Subcutaneous adipose tissue (tissue), 4 donors: Measurements from ENCODE around the gene GRK7. TPM values are rescaled to one million over a fixed set of nuclear protein-coding genes. Genes with fewer than 3 reads are reported as not detected.

Source experiments
- total RNA-seq, 4 donors: library from RNA; depleted of rRNA; stranded (reverse); fragments of >200 nt; gene quantifications; one replicate each; pipeline ENCODE4 v1.1.0, GENCODE V29; 2016
- TF ChIP-seq, protein P1 (sequence below): fragments of 450-650 bp; IDR thresholded peaks from one replicate; pipeline ENCODE4 v1.5.1; 2016; ENCODE audit warnings: low read depth, mild to moderate bottlenecking, control low read depth, antibody characterized with exemption, moderate library complexity

Gene GRK7
- total RNA-seq, 4 donors from 2014 or later, result 0.16 TPM; not detected in 3

DNA sequence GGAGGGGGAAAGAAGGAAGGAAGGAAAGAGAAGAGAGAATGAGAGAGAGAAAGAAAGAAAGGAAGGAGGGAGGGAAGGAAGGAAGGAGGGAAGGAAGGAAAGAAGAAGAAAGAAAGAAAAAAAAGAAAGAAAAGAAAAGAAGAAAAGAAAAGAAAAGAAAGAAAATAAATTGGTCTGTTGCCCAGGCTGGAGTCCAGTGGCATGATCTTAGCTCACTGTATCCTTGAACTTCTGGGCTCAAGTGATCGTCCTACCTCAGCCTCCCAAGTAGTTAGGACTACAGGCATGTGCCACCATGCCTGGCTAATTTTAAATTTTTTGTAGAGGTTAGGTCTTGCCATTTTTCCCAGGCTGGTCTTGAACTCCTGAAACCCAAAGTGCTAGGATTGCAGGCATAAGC is 36.7 kb upstream of the GRK7 start:
- TF ChIP-seq, protein P1, sequence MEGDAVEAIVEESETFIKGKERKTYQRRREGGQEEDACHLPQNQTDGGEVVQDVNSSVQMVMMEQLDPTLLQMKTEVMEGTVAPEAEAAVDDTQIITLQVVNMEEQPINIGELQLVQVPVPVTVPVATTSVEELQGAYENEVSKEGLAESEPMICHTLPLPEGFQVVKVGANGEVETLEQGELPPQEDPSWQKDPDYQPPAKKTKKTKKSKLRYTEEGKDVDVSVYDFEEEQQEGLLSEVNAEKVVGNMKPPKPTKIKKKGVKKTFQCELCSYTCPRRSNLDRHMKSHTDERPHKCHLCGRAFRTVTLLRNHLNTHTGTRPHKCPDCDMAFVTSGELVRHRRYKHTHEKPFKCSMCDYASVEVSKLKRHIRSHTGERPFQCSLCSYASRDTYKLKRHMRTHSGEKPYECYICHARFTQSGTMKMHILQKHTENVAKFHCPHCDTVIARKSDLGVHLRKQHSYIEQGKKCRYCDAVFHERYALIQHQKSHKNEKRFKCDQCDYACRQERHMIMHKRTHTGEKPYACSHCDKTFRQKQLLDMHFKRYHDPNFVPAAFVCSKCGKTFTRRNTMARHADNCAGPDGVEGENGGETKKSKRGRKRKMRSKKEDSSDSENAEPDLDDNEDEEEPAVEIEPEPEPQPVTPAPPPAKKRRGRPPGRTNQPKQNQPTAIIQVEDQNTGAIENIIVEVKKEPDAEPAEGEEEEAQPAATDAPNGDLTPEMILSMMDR, result no peak

GRCh38 chr3:141728355-141728892 is 34.8 kb upstream of the GRK7 start:
- TF ChIP-seq, protein P1, result no peak

DNA sequence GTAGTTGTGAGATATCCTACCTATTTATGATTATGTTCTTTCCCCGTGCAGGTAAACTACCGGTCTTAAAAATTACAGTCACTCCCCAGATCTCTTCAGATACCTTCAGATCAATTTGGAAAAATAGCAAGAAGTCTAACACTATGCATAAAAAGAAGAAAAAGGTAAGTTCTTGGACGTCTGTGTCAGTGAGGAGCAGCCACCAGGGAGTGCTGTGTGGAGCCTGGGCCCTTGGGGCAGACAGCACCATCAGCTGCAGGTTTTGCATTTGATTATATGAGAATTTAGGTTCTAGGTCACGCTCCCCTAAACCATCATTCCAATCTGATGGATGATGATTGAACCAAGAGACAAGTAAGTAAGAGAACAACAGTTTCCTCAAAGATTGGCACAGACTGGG is 34.0 kb upstream of the GRK7 start:
- TF ChIP-seq, protein P1, result no peak

- TF ChIP-seq, protein P1, result no peak
These were observed 28.0 kb upstream of the GRK7 start for GRCh38 chr3:141735176-141735575.

- TF ChIP-seq, protein P1, result no peak
These were observed 27.3 kb upstream of the GRK7 start for GRCh38 chr3:141735770-141736465.

DNA sequence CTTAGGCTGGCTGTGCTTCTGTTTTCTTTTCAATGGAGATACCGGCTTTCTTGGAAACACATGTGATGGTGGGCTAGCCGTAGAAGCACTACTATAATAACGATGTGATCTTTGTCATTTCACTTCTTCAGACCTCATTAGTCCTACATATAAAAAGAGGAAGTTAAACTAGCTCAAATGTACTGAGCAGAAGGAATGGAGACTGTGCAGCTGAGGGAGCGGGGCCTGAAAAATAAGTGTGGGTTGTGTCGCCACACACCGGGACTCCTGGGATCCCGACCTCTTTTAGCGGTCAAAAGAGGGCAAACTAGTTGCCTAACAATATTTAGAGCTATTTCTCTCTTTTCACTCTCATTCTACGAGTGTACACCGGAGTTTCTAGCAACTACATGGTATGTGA is 26.1 kb upstream of the GRK7 start:
- TF ChIP-seq, protein P1, result no peak

- TF ChIP-seq, protein P1, result no peak
These were observed 25.6 kb upstream of the GRK7 start for GRCh38 chr3:141737678-141738021.
